ENCODE results near the gene IPO11. TPM values are rescaled to one million over a fixed set of nuclear protein-coding genes. Genes with fewer than 3 reads are reported as not detected.

Gene IPO11
- total and polyA plus RNA-seq, 2 experiments from 2014 or later = 18.7 to 64.7 TPM

GRCh38 chr5:62403411-62404250 lies 8.9 kb upstream of the IPO11 start, which contains the start of gene DIMT1:
Gene DIMT1, minus strand, starts transcription at chr5:62403905. Its CDS starts 133 bp downstream, at chr5:62403772.
- peak within 1 kb of the TSS; percentile 99 for H3K27ac Mint-ChIP-seq
- H3K4me3 ChIP-seq = peak within 1 kb of the TSS; percentile 94
- H3K4me2 ChIP-seq = peak within 1 kb of the TSS; percentile 99
- peak within 1 kb of the TSS; percentile 98 for H3K27ac ChIP-seq (ENCODE audit: low read depth)
- H3K4me1 ChIP-seq (ENCODE audit: insufficient read depth) = peaks cover 12% of the 10 kb centered on the region
- H3K36me3 Mint-ChIP-seq (ENCODE audit: low read depth) = peaks cover 18% of the 10 kb centered on the region; the same call in 2 of the 3 replicates
- no peaks in the 10 kb centered on the region for H3F3A ChIP-seq (replicated peaks; ENCODE audit: low read depth)
- no peaks in the 10 kb centered on the region for H3K9me2 ChIP-seq (ENCODE audit: insufficient read depth)
- H3K4me1 Mint-ChIP-seq = peaks cover 17% of the 10 kb centered on the region
- ATAC-seq (peak; percentile 97), DNase-seq (ENCODE audit: low spot score) (peak; percentile 99)
- H3K36me3 ChIP-seq (ENCODE audit: insufficient read depth) = peaks cover 19% of the 10 kb centered on the region
- no peaks in the 10 kb centered on the region for H3K9me3 Mint-ChIP-seq
- H3K79me2 ChIP-seq (replicated peaks; ENCODE audit: insufficient read depth) = peaks cover 22% of the 10 kb centered on the region
- TF ChIP-seq POLR2AphosphoS5 (IDR thresholded peaks at IDR 0.05; ENCODE audit: low read depth) = peak; percentile 100
- peak; percentile 88 for TF ChIP-seq ETS1 (IDR thresholded peaks at IDR 0.05)
- TF ChIP-seq JUNB (IDR thresholded peaks at IDR 0.05; ENCODE audit: unreplicated experiment) = no peak
- H3K27me3 ChIP-seq (ENCODE audit: insufficient read depth) = no peaks in the 10 kb centered on the region
- peak within 1 kb of the TSS; percentile 93 for H2AFZ ChIP-seq
- H3K27me3 Mint-ChIP-seq (ENCODE audit: insufficient read depth, low read depth, poor library complexity) = peaks cover 2% of the 10 kb centered on the region
- peak within 1 kb of the TSS; percentile 94 for H3K4me3 Mint-ChIP-seq
- H4K20me1 ChIP-seq (replicated peaks; ENCODE audit: insufficient read depth) = no peaks in the 10 kb centered on the region

GRCh38 chr5:62413711-62414110 lies 1.1 kb downstream of the IPO11 start:
- H3K27me3 ChIP-seq (ENCODE audit: insufficient read depth) = no peaks in the 10 kb centered on the region
- peak overlapping the region; percentile 65 for H3K4me3 ChIP-seq
- no peaks in the 10 kb centered on the region for H3F3A ChIP-seq (replicated peaks; ENCODE audit: low read depth)
- no peak for ATAC-seq
- no peaks in the 10 kb centered on the region for H3K9me2 ChIP-seq (ENCODE audit: insufficient read depth)
- Mint-ChIP-seq H3K4me3 (peak overlapping the region; percentile 93), H3K27ac (peak overlapping the region; percentile 96), H3K27me3 (ENCODE audit: insufficient read depth, low read depth, poor library complexity) (peaks cover 8% of the 10 kb centered on the region), H3K4me1 (peaks cover 2% of the 10 kb centered on the region; the same call in 1 of the 3 replicates), H3K36me3 (ENCODE audit: low read depth) (no peaks in the 10 kb centered on the region), H3K9me3 (no peaks in the 10 kb centered on the region; the same call in 2 of the 3 replicates)
- peaks cover 60% of the 10 kb centered on the region for H3K79me2 ChIP-seq (replicated peaks; ENCODE audit: insufficient read depth)
- no peak overlapping the region for H3K27ac ChIP-seq (ENCODE audit: low read depth)
- no peak for TF ChIP-seq ZNF114 (CRISPR knock-in tag; IDR thresholded peaks at IDR 0.05)
- no peak for TF ChIP-seq JUNB (IDR thresholded peaks at IDR 0.05; ENCODE audit: unreplicated experiment)
- no peak for TF ChIP-seq EZH2 (IDR thresholded peaks at IDR 0.05; ENCODE audit: low read depth, unreplicated experiment)
- no peak for TF ChIP-seq EZH2phosphoT487 (IDR thresholded peaks at IDR 0.05; ENCODE audit: unreplicated experiment)
- TF ChIP-seq POLR2AphosphoS5 (IDR thresholded peaks at IDR 0.05; ENCODE audit: low read depth) = no peak
- no peak for TF ChIP-seq REST (IDR thresholded peaks at IDR 0.05; ENCODE audit: unreplicated experiment)
- TF ChIP-seq CTCF (conservative IDR thresholded peaks at IDR 0.05; ENCODE audit: low read depth in 2 of 2) = no peak
- TF ChIP-seq STAT1 (IDR thresholded peaks at IDR 0.05; ENCODE audit: unreplicated experiment) = no peak
- no peak for TF ChIP-seq ZNF331 (CRISPR knock-in tag; IDR thresholded peaks at IDR 0.05; ENCODE audit: low read depth)
- TF ChIP-seq ETS1 (IDR thresholded peaks at IDR 0.05) = no peak
- H3K4me2 ChIP-seq = peak overlapping the region; percentile 82
- no peak for DNase-seq (ENCODE audit: low spot score)
- H2AFZ ChIP-seq = no peak overlapping the region
- H4K20me1 ChIP-seq (replicated peaks; ENCODE audit: insufficient read depth) = peaks cover 19% of the 10 kb centered on the region; the same call in 1 of the 2 replicates
- H3K4me1 ChIP-seq (ENCODE audit: insufficient read depth) = peaks cover 5% of the 10 kb centered on the region
- no peaks in the 10 kb centered on the region for H3K36me3 ChIP-seq (ENCODE audit: insufficient read depth)

Measured in GM23338 (cell line).